Ishikawa (cell line): ENCODE measurements around the gene CALM3.

Source experiments
- TAF1 ChIP-seq: IDR thresholded peaks from 2 replicates; pipeline ENCODE4 v1.6.1; 2012; ENCODE audit warnings: low read depth, mild to moderate bottlenecking
- YY1 ChIP-seq: IDR thresholded peaks from 2 replicates; pipeline ENCODE4 v1.6.1; 2012; ENCODE audit warnings: low read depth

- TF ChIP-seq YY1 (no peak), TAF1 (no peak)
These were observed 41.9 kb upstream of the CALM3 start for GRCh38 chr19:46559203-46559602.
